Aorta (tissue), 5 donors: ENCODE results near the gene DESI2. TPM values are rescaled to one million over a fixed set of nuclear protein-coding genes. Genes with fewer than 3 reads are reported as not detected.

Experiments used
- ATAC-seq: fragments of 200-7000 bp; cut with Tn5 transposase; one replicate; pipeline ENCODE4 v1.9.1; 2022; ENCODE audit warnings: moderate library complexity; ENCODE audit not compliant: low FRiP score
- DNase-seq, 2 donors: peaks; one replicate each; pipeline ENCODE4 v3.0.0-alpha.2; 2020
- H3K27ac ChIP-seq, 2 donors: one replicate each; pipeline ENCODE4 v1.5.1; 2013; ENCODE audit warnings: low read length in 2 of 2, mild to moderate bottlenecking in 2 of 2, moderate library complexity in 2 of 2, control low read depth in 1 of 2, inconsistent platforms in 1 of 2, low read depth in 1 of 2
- H3K27me3 ChIP-seq, 2 donors: one replicate each; pipeline ENCODE4 v1.6.1; 2013; ENCODE audit warnings: control low read depth in 1 of 2, low read length in 1 of 2, mild to moderate bottlenecking in 1 of 2, moderate library complexity in 1 of 2; ENCODE audit not compliant: insufficient read depth in 2 of 2, control insufficient read depth in 1 of 2
- H3K36me3 ChIP-seq, 2 donors: one replicate each; pipeline ENCODE4 v1.6.1; 2013; ENCODE audit warnings: control low read depth in 1 of 2, low read length in 1 of 2, mild to moderate bottlenecking in 1 of 2; ENCODE audit not compliant: insufficient read depth in 2 of 2, control insufficient read depth in 1 of 2
- H3K4me1 ChIP-seq, 2 donors: one replicate each; pipeline ENCODE4 v1.6.1; 2013; ENCODE audit warnings: low read length in 2 of 2, control low read depth in 1 of 2, mild to moderate bottlenecking in 1 of 2, moderate library complexity in 1 of 2; ENCODE audit not compliant: insufficient read depth in 2 of 2, control insufficient read depth in 1 of 2
- H3K4me3 ChIP-seq, 2 donors: one replicate each; pipeline ENCODE4 v1.5.1; 2013; ENCODE audit warnings: low read length in 2 of 2, control low read depth in 1 of 2, mild to moderate bottlenecking in 1 of 2
- H3K9me3 ChIP-seq: one replicate; pipeline ENCODE4 v1.6.1; 2013; ENCODE audit warnings: mild to moderate bottlenecking, low read length; ENCODE audit not compliant: control insufficient read depth
- WGBS, 2 donors: extraction: QIAGEN DNeasy Blood & Tissue Kit; methylation state at CpG; one replicate each; pipeline ENCODE4 v1.1.7; 2013; 5-methylcytosine and 5-hydroxymethylcytosine counted together
- intact Hi-C, 2 donors: fragments of 100-400 bp; cut with DNase I; formaldehyde crosslinking; loops; one replicate each; pipeline versions ENCODE4 v1.14.2 to v1.15.0; 2022
- polyA plus RNA-seq, 2 donors: library from polyadenylated mRNA; stranded (reverse); fragments of 200-250 nt; gene quantifications; one replicate each; pipeline ENCODE4 v1.2.3, GENCODE V29; 2013
- total RNA-seq, 2 donors: library from RNA; stranded (reverse); fragmentation: NEBNext Ultra II Directional; extraction: Animal tissue kit (Norgen Biotek cat#: 25700); gene quantifications; one replicate each; pipeline ENCODE4 v1.2.1, GENCODE V29; 2021
- donor health status: healthy with polysubstance abuse.
- donor health status: Bipolar disorder and iron deficiency.
- donor health status: DM: no; HTN: no; CAD: no.
- donor health status: DM: no; HTN: no; CAD: no.
- donor health status: DM: yes; HTN: yes; CAD: no.

DESI2 gene
- total and polyA plus RNA-seq, 4 donors = 14.4 to 38.4 (median 31.0) TPM

- no peak for ATAC-seq
- no peaks in the 10 kb centered on the region for H3K4me1 ChIP-seq
- no peak for DNase-seq
- no peak overlapping the region for H3K4me3 ChIP-seq
- no peaks in the 10 kb centered on the region for H3K27me3 ChIP-seq
- intact Hi-C loops = no loop called here
- no peak overlapping the region for H3K27ac ChIP-seq
- H3K36me3 ChIP-seq = no peaks in the 10 kb centered on the region
- no peaks in the 10 kb centered on the region for H3K9me3 ChIP-seq
Measured at GRCh38 chr1:244633140-244633539, 19.8 kb upstream of the DESI2 start.

- Histone ChIP-seq H3K9me3 (no peaks in the 10 kb centered on the region), H3K36me3 (no peaks in the 10 kb centered on the region), H3K27me3 (no peaks in the 10 kb centered on the region), H3K4me3 (no peak overlapping the region), H3K4me1 (no peaks in the 10 kb centered on the region), H3K27ac (no peak overlapping the region)
- intact Hi-C loops = no loop called here
- DNase-seq (no peak), ATAC-seq (no peak)
- WGBS, 2 donors = 91 to 95% methylated on average over 6 of the region's 6 CpGs
Measured at GRCh38 chr1:244634546-244634945, 18.4 kb upstream of the DESI2 start.

- H3K9me3 ChIP-seq = no peaks in the 10 kb centered on the region
- intact Hi-C loops = no loop called here
- H3K27me3 ChIP-seq = no peaks in the 10 kb centered on the region
- H3K4me3 ChIP-seq = no peak overlapping the region
- H3K4me1 ChIP-seq = no peaks in the 10 kb centered on the region
- no peak for ATAC-seq
- no peaks in the 10 kb centered on the region for H3K36me3 ChIP-seq
- 89 to 91% methylated on average over 10 of the region's 10 CpGs for WGBS, 2 donors
- no peak for DNase-seq
- H3K27ac ChIP-seq = no peak overlapping the region
Measured at GRCh38 chr1:244636488-244637259, 16.3 kb upstream of the DESI2 start.

- H3K9me3 ChIP-seq = no peaks in the 10 kb centered on the region
- no peak overlapping the region for H3K27ac ChIP-seq
- ATAC-seq (no peak), DNase-seq (no peak)
- no peaks in the 10 kb centered on the region for H3K27me3 ChIP-seq
- no peaks in the 10 kb centered on the region for H3K36me3 ChIP-seq
- intact Hi-C loops = no loop called here
- H3K4me1 ChIP-seq = no peaks in the 10 kb centered on the region
- H3K4me3 ChIP-seq = no peak overlapping the region
Measured at GRCh38 chr1:244639561-244639960, 13.4 kb upstream of the DESI2 start.

- 83 to 87% methylated on average over 6 of the region's 6 CpGs for WGBS, 2 donors
Measured at GRCh38 chr1:244640917-244641316, 12.0 kb upstream of the DESI2 start.

GRCh38 chr1:244642526-244642925, 10.4 kb upstream of the DESI2 start:
- intact Hi-C loops = no loop called here
- ATAC-seq (no peak), DNase-seq (no peak)
- Histone ChIP-seq H3K27ac (no peak overlapping the region), H3K27me3 (no peaks in the 10 kb centered on the region), H3K36me3 (no peaks in the 10 kb centered on the region), H3K4me3 (no peak overlapping the region), H3K4me1 (no peaks in the 10 kb centered on the region), H3K9me3 (no peaks in the 10 kb centered on the region)
- 87 to 90% methylated on average over 16 of the region's 16 CpGs for WGBS, 2 donors

More at GRCh38 chr1:244640917-244641316, 12.0 kb upstream of the DESI2 start:
- Histone ChIP-seq H3K4me1 (no peaks in the 10 kb centered on the region), H3K4me3 (no peak overlapping the region), H3K36me3 (no peaks in the 10 kb centered on the region), H3K27me3 (no peaks in the 10 kb centered on the region), H3K9me3 (no peaks in the 10 kb centered on the region), H3K27ac (no peak overlapping the region)
- intact Hi-C loops = no loop called here
- ATAC-seq (no peak), DNase-seq (no peak)

GRCh38 chr1:244642988-244643387, 9.9 kb upstream of the DESI2 start:
- H3K4me1 ChIP-seq = no peaks in the 10 kb centered on the region
- no peaks in the 10 kb centered on the region for H3K36me3 ChIP-seq
- ATAC-seq = no peak
- DNase-seq = no peak
- no peaks in the 10 kb centered on the region for H3K27me3 ChIP-seq
- H3K9me3 ChIP-seq = no peaks in the 10 kb centered on the region
- 94% methylated on average over 14 of the region's 14 CpGs for WGBS, 2 donors
- intact Hi-C loops = no loop called here
- H3K4me3 ChIP-seq = no peak overlapping the region
- no peak overlapping the region for H3K27ac ChIP-seq

- no peak for DNase-seq
- WGBS, 2 donors = 75 to 76% methylated on average over 6 of the region's 6 CpGs
- no peak overlapping the region for H3K4me3 ChIP-seq
- H3K27ac ChIP-seq = no peak overlapping the region
- no peaks in the 10 kb centered on the region for H3K9me3 ChIP-seq
- ATAC-seq = no peak
- no peaks in the 10 kb centered on the region for H3K27me3 ChIP-seq
- H3K4me1 ChIP-seq = no peaks in the 10 kb centered on the region
- intact Hi-C loops = no loop called here
- H3K36me3 ChIP-seq = no peaks in the 10 kb centered on the region
Measured at GRCh38 chr1:244645414-244645813, 7.5 kb upstream of the DESI2 start.

GRCh38 chr1:244645890-244646289, 7.0 kb upstream of the DESI2 start:
- Histone ChIP-seq H3K4me3 (no peak overlapping the region), H3K27me3 (no peaks in the 10 kb centered on the region), H3K9me3 (no peaks in the 10 kb centered on the region), H3K27ac (no peak overlapping the region), H3K36me3 (no peaks in the 10 kb centered on the region), H3K4me1 (no peaks in the 10 kb centered on the region)
- 62 to 68% methylated on average over 6 of the region's 6 CpGs for WGBS, 2 donors
- DNase-seq (no peak), ATAC-seq (no peak)
- intact Hi-C loops = no loop called here
